ENCODE data around the gene PEMT. TPM values are rescaled to one million over a fixed set of nuclear protein-coding genes. Genes with fewer than 3 reads are reported as not detected.

Gene PEMT
- total and polyA plus RNA-seq, 2 donors (not counting 1 experiment from before 2014, with no cell fraction given) = 10.7 to 20.3 TPM

GRCh38 chr17:17628388-17629008, 37.0 kb upstream of the PEMT start:
- H3K27ac ChIP-seq (ENCODE audit: low read length in 2 of 2) = peak overlapping the region; percentile 51 to 71
- peak overlapping the region; percentile 98 for H2AFZ ChIP-seq (ENCODE audit: insufficient read depth, low read depth, low read length, poor library complexity, severe bottlenecking)
- no peaks in the 10 kb centered on the region for H3K79me2 ChIP-seq (ENCODE audit: control insufficient read depth, insufficient read depth, low read length)
- H3K9me3 ChIP-seq (ENCODE audit: control extremely low read depth in 1 of 3, control insufficient read depth in 2 of 3, insufficient read depth in 1 of 3, low read length in 2 of 3) = peaks cover 0 to 16% (median 0%) of the 10 kb centered on the region in 3 donors
- peak overlapping the region; percentile 83 for H3K4me2 ChIP-seq (replicated peaks; ENCODE audit: low read depth, low read length, poor library complexity, severe bottlenecking)
- H3K9me3 Mint-ChIP-seq (ENCODE audit: insufficient read depth) = no peaks in the 10 kb centered on the region
- TF ChIP-seq EZH2 (IDR thresholded peaks at IDR 0.05; ENCODE audit: borderline replicate concordance, insufficient read depth, low read depth, low read length, poor library complexity, severe bottlenecking) (no peak), CTCF (IDR thresholded peaks at IDR 0.05) (no peak)
- WGBS (ENCODE audit: insufficient coverage) = 26% methylated on average over 4 of the region's 17 CpGs
- CTCF ChIA-PET = interaction anchor here (0.9 kb wide), 1 partner anchor 14 kb away, joined by 3 read pairs; no protein-coding TSS in a partner anchor
- H3K27me3 ChIP-seq (replicated peaks in 1 of 4; ENCODE audit: control extremely low read depth in 1 of 4, control insufficient read depth in 3 of 4, insufficient read depth in 4 of 4, low read length in 3 of 4) = no peaks in the 10 kb centered on the region
- peak overlapping the region; percentile 82 for H3K9ac ChIP-seq (ENCODE audit: low read length)
- DNase-seq (peak; percentile 63), ATAC-seq (ENCODE audit: low read depth) (peak; percentile 85)
- no peaks in the 10 kb centered on the region for H3K27me3 Mint-ChIP-seq
- H3K4me3 Mint-ChIP-seq = peak overlapping the region; percentile 90
- H3K4me1 Mint-ChIP-seq = peaks cover 8% of the 10 kb centered on the region
- intact Hi-C loops (cut with micrococcal nuclease) = loop anchor here (5.0 kb wide), 1 partner anchor 131 kb away; the partner anchor contains the start of gene RASD1
- POLR2A ChIA-PET = no interaction called here
- H3K4me3 ChIP-seq (ENCODE audit: control extremely low read depth in 1 of 5, extremely low read depth in 1 of 5, insufficient read depth in 1 of 5, low read depth in 2 of 5, low read length in 4 of 5) = peak overlapping the region; percentile 25 to 77 (median 45)
- peaks cover 4 to 8% of the 10 kb centered on the region in 2 donors for H3K4me1 ChIP-seq (ENCODE audit: control insufficient read depth in 2 of 2, insufficient read depth in 2 of 2, low read length in 2 of 2)
- H3K27ac Mint-ChIP-seq = peak overlapping the region; percentile 91
- H3K36me3 ChIP-seq (replicated peaks in 1 of 2; ENCODE audit: control extremely low read depth in 1 of 2, control insufficient read depth in 1 of 2, extremely low read depth in 1 of 2, insufficient read depth in 2 of 2, low read length in 1 of 2) = no peaks in the 10 kb centered on the region
- H4K20me1 ChIP-seq (ENCODE audit: control insufficient read depth, insufficient read depth, low read length, poor library complexity, severe bottlenecking) = no peaks in the 10 kb centered on the region

GRCh38 chr17:17626840-17627239, 35.3 kb upstream of the PEMT start:
- intact Hi-C loops (cut with micrococcal nuclease) = loop anchor here (5.0 kb wide), 1 partner anchor 130 kb away; the partner anchor contains the start of gene RASD1

More at GRCh38 chr17:17626840-17627239, 35.3 kb upstream of the PEMT start:
- H3K9ac ChIP-seq (ENCODE audit: low read length) = no peak overlapping the region
- H3K36me3 ChIP-seq (replicated peaks in 1 of 2; ENCODE audit: control extremely low read depth in 1 of 2, control insufficient read depth in 1 of 2, extremely low read depth in 1 of 2, insufficient read depth in 2 of 2, low read length in 1 of 2) = no peaks in the 10 kb centered on the region
- no peaks in the 10 kb centered on the region for H3K9me3 Mint-ChIP-seq (ENCODE audit: insufficient read depth)
- no peak overlapping the region for H3K27ac ChIP-seq (ENCODE audit: low read length in 2 of 2)
- whole genome bisulfite sequencing (ENCODE audit: insufficient coverage) = 94% methylated on average over 8 of the region's 8 CpGs
- H3K27me3 ChIP-seq (replicated peaks in 1 of 4; ENCODE audit: control extremely low read depth in 1 of 4, control insufficient read depth in 3 of 4, insufficient read depth in 4 of 4, low read length in 3 of 4) = no peaks in the 10 kb centered on the region
- TF ChIP-seq CTCF (IDR thresholded peaks at IDR 0.05) (no peak), EZH2 (IDR thresholded peaks at IDR 0.05; ENCODE audit: borderline replicate concordance, insufficient read depth, low read depth, low read length, poor library complexity, severe bottlenecking) (no peak)
- no peak overlapping the region for H3K4me3 ChIP-seq (ENCODE audit: control extremely low read depth in 1 of 5, extremely low read depth in 1 of 5, insufficient read depth in 1 of 5, low read depth in 2 of 5, low read length in 4 of 5)
- no peaks in the 10 kb centered on the region for H3K79me2 ChIP-seq (ENCODE audit: control insufficient read depth, insufficient read depth, low read length)
- peaks cover 11% of the 10 kb centered on the region for H3K4me1 Mint-ChIP-seq
- ATAC-seq (ENCODE audit: low read depth) = no peak
- H4K20me1 ChIP-seq (ENCODE audit: control insufficient read depth, insufficient read depth, low read length, poor library complexity, severe bottlenecking) = no peaks in the 10 kb centered on the region
- ChIA-PET CTCF (no interaction called here), POLR2A (no interaction called here)
- no peak overlapping the region for H3K4me3 Mint-ChIP-seq
- peaks cover 4 to 8% of the 10 kb centered on the region in 2 donors for H3K4me1 ChIP-seq (ENCODE audit: control insufficient read depth in 2 of 2, insufficient read depth in 2 of 2, low read length in 2 of 2)
- no peak for DNase-seq
- no peak overlapping the region for H3K27ac Mint-ChIP-seq
- no peaks in the 10 kb centered on the region for H3K27me3 Mint-ChIP-seq
- no peak overlapping the region for H2AFZ ChIP-seq (ENCODE audit: insufficient read depth, low read depth, low read length, poor library complexity, severe bottlenecking)
- H3K9me3 ChIP-seq (ENCODE audit: control extremely low read depth in 1 of 3, control insufficient read depth in 2 of 3, insufficient read depth in 1 of 3, low read length in 2 of 3) = peaks cover 0 to 4% (median 0%) of the 10 kb centered on the region in 3 donors
- no peak overlapping the region for H3K4me2 ChIP-seq (replicated peaks; ENCODE audit: low read depth, low read length, poor library complexity, severe bottlenecking)
